ENCODE data around the gene SEPTIN5. TPM values are rescaled to one million over a fixed set of nuclear protein-coding genes. Genes with fewer than 3 reads are reported as not detected.
"Not testable (repeated sequence)": the region's sequence is repeated elsewhere in the genome, so short reads cannot be mapped to it uniquely, and the experiment has no call there.

Gene SEPTIN5
- total RNA-seq, 1 donor from 2014 or later: 109 TPM

DNA sequence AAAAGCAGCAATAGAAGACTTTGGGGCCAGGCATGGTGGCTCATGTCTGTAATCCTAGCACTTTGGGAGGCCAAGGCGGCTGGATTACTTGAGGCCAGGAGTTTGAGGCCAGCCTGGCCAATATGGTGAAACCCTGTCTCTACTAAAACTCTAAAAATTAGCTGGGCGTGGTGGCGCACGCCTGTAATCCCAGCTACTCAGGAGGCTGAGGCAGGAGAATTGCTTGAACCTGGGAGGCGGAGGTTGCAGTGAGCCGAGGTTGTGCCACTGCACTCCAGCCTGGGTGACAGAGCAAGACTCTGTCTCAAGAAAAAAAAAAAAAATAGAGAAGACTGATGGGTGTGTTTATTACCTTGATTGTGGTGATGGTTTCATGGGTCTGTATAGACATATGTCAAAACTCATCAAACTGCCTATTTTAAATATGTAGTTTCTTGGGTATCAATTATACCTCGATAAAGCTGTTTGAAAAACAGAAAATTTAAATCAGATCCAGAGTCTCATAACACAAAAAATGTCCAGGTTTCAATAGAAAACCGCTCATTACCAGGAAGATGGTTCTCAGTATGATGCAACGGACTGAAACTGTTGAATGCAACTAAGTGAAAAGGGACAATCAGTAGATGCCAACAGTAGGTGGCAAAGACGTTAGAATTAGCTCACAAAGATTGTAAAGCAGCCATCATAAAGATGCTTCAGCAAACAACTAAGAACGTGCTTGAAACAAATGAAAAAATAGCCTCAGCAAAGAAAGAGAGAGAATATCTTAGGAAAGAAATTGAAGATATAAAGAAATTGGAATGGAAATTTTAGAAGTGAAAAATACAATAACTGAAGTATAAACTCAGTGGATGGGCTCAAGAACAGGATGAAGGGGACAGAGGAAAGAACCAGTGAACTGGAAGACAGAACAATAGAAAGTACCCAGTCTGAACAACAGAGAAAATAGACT is 33.1 kb upstream of the SEPTIN5 start:
- no peak for DNase-seq

- no peak for DNase-seq
Observed at GRCh38 chr22:19681863-19682245, 32.4 kb upstream of the SEPTIN5 start.

- no peak for DNase-seq
Observed at GRCh38 chr22:19686946-19687345, 27.4 kb upstream of the SEPTIN5 start.

GRCh38 chr22:19687561-19688300 is 26.6 kb upstream of the SEPTIN5 start:
- DNase-seq: peak; percentile 54

DNA sequence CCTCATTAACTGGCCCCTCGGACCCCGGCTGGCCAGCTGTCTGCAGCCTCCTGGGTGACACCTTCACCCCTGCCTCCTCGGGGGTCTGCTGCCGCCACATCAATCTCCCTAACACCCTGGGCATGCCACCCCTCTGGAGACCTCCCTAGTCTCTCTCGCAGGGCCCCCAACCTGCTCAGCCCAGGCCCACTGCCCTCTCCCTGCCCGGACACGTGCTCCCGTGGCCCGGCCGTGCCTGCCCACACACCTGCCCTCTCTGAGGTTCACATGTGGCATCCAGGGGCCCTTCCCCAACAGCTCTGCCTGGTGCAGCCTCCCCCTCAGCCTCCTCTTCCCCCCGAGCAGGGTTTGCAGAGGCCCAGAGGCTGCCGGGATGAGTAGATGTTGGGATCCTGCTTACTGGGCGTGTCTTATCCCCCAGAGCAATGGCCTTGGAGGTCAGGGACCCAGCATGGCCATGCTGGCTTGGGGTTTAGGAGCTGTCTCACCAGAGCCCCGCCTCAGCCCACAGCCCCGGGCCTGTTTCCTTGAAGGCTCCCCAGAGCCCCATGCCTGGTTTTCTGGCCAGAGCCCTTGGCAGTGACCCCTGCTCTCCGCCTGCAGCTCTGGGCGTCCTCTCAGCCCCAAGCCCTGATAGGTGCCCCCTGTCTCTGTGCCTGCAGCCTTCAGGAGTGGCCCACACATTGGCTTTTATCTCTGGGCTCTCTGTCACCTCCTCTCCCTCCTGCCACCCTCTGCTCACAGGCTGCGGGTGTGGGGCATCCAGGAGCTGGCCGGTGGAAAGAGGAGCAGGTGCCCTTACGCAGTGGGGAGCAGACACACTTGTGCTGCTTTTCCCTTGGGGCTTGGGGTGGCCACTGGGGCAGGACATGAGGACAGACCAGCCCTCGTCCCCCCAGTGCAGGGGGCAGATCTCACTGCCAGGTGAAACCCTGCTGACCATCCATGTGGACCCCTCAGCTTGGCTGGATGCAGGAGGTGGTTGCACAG is 25.7 kb upstream of the SEPTIN5 start:
- DNase-seq: no peak

- no peak for DNase-seq
Observed at GRCh38 chr22:19689408-19689807, 24.9 kb upstream of the SEPTIN5 start.

DNA sequence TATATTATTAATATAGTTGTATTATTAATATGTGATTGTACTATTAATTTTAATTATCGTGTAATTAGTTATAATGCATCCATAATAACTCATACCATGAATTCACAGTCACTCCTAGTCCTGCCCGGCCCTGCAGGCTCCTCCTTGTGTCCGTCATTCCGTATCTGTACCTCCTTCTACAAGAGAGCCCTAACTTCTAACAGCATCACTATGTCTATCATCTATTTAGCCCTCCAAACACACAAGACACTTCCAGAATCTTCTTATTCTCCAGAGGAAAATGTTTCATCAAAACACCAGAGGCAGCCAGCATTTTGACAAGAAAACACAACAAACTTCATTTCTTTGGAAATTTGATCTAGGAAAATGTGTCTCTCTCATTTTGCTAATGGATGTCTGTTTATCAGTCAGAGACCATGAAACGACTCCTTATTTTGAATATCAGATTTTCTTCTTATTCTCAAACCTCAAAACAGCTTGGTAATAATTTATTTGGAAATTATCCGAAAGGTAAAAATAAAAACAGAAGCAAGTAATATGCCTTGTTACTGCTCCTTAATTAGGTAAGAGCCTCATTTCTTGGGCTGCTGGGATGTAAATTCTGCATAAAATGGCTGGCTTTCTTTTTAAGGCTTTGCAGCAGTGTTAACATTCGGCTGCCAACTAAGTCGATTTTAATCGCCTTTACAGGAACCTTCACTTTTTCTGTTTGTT is 23.1 kb upstream of the SEPTIN5 start:
- peak; percentile 37 for DNase-seq

DNA sequence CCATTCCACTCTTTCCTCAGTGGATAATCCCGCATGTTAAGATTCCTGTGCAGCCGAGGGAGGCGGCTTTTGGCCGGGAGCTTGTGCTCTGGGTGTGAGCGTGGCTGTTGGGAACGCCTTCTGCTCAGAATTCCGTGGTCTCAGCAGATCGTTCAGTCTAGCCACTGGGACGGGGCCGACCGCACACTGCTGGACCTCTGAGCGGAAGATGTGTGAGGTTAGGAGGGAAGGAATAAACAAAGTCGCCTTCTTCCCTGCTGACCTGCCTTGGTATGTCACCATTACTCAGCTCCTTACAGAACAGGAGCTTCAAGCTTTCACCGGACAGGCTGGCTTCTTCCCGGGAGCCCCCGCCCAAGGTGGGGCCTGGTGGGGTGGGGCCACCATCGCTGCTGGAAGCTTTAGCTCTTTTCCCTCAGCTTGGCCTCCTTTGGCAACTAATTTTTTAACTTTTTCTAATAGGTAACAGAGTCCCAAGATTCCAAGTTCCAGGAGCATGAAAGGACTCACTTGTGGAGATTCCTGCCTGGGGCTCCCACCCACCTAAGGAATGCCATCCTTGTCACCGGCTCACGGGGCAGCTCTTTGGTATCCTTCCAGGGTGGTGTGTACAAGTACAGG is 22.5 kb upstream of the SEPTIN5 start:
- DNase-seq: peak; percentile 69

DNA sequence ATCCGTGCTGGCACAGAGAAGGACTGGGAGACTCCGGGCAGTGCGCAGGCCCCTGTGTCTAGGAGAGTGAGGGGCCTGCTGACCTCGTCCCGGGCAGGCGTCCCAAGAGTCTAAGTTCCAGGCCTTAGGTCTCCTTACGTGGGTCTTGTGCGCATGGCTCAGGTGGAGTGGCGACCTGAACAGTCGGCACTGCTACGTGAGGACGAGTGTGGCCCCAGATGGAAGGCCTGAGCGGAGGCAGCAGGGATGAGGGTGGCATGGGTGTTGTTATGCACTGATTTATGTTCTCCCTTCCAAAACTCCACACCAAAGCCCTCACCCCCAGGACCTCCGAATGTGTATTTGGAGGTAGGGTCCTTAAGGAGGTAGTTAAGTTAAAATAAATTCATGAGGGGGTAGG is 20.7 kb upstream of the SEPTIN5 start:
- DNase-seq: no peak

DNA sequence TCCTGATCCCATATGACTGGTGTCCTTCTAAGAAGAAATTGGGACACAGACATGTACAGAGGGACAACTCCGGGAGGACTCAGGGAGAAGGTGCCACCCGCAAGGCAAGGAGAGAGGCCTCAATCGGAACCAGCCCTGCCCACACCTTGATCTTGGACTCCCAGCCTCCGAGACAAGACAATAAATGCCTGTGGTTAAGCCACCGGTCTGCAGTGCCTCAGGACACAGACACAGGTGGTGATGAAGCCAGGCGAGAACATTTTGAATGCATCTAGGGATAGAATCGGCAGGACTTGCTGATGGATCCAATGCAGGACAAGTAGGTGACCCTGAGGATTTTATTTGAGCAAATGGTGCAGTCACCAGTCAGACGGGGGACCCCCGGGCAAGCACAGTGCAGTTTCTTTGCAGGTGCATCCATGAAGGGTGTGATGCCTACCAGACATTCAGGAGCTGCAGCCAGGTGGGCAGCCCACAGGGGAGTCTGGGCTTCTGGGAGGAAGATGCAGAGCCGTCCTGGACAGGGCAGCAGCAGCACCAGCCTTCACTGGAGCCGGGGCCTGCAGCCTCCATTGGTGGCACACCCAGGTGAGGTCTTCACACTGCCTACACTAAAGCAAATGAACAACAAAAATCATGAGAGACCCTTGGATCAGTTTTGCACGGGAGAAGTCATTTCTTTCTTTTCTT is 20.2 kb upstream of the SEPTIN5 start:
- DNase-seq: no peak

DNA sequence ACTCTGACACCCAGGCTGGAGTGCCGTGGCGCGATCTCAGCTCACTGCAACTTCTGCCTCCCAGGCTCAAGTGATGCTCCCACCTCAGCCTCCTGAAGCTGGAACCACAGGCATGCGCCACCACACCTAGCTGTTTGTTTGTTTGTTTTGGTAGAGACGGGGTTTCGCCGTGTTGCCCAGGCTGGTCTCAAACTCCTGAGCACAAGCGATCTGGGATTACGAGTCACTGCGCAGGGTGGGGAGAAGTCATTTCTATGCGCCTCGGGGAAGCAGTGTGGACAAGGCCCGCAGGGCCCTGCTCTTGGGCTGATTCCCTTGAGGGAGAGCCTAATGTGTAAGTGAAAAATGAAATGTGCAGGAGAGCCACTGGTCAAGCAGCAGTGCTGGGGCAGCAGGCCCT is 19.6 kb upstream of the SEPTIN5 start:
- DNase-seq: no peak

GRCh38 chr22:19696504-19697276 is 17.6 kb upstream of the SEPTIN5 start:
- DNase-seq: no peak

GRCh38 chr22:19697871-19698270 is 16.4 kb upstream of the SEPTIN5 start:
- DNase-seq: not testable (repeated sequence)

DNA sequence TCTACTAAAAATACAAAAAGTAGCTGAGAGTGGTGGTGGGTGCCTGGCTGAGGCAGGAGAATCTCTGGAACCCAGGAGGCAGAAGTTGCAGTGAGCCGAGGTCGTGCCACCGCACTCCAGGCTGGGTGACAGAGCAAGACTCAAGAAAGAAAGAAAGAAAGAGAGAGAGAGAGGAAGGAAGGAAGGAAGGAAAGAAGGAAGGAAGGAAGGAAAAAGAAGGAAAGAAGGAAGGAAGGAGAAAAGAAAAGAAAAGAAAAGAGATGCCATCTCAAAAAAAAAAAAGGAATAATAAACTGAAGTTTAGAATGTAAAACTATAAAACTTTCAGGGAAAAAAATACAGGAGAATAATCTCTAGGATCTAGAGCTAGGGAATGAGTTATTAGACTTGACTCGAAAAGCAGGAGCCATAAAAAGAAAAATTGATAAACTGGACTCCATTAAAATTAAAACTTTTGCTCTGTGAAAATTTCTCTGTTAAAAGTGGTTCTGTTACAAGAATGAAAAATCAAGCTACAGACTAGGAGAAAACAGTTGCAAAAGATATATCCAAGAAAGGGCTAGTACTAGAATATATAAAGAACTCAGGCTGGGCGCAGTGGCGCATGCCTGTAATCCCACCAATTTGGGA is 13.4 kb upstream of the SEPTIN5 start:
- no peak for DNase-seq

DNA sequence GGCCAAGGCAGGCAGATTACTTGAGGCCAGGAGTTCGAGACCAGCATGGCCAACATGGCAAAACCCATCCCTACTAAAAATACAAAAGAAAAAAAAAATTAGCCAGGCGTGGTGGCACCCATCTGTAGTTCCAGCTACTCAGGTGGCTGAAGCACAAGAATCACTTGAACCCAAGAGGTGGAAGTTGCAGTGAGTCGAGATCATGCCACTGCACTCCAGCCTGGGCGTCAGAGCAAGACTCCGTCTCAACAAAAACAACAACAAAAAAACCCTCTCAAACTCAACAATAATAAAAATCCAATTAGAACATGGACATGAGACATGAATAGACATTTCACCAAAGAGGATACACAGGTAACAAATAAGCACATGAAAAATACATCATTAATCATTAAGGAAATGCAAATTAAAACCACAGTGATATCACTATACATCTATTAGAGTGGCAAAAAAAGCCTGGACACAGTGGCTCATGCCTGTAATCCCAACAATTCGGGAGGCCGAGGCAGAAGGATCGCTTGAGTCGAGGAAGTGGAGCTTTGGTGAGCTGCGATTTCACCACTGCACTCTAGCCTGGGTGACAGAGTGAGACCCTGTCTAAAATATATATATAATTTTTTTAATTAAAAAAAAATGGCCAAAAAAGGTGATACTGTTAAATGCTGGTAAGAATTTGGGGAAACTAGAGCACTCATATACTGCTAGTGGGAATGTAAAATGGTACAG is 12.7 kb upstream of the SEPTIN5 start:
- DNase-seq: no peak

- no peak for DNase-seq
Observed at GRCh38 chr22:19703869-19704268, 10.4 kb upstream of the SEPTIN5 start.

DNA sequence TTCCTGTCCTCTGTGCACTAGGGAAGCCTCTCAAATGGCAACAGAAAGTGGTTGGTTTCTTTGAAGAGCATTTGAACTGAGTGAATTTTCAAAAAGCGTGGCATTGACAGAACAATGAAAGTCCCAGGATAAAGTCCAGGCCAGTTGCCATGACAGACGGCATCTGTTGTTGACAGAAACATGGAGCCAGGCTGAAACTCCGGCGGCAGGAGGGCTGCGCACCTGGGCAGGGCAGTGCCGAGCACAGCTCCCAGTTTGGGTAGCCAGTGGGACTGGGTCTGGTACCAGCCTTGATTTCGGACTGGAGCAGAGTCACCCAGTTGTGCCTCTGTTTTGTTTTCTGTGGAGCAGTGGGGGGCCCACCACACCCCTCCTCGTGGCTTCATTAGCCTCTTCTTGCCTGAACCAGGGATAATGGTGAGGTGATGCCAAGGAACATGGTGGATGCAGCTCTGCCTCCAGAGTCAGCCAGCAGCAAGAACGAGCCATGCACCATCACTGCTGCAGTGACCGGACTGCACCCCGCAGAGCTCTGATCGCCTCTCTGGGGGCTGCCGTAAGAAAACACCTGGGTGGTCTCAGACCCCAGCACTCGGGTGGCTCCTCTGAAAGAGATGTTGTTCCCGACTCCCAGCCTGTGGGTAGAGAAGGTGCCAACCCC is 9.8 kb upstream of the SEPTIN5 start:
- DNase-seq: no peak

Measured in tongue (tissue), 2 donors.